ENCODE measurements around the gene GALNT15. TPM values are rescaled to one million over a fixed set of nuclear protein-coding genes. Genes with fewer than 3 reads are reported as not detected.

The GALNT15 gene
- polyA plus RNA-seq, 1 of the 3 experiments (the other 2 are of a cell fraction): 4.7 TPM

- no peak for TF ChIP-seq MEF2A (IDR thresholded peaks at IDR 0.05; ENCODE audit: borderline replicate concordance, low read depth)
- 0 out of 2 replicates have a peak, but pooled peaks have one; percentile 31 for TF ChIP-seq JUND (IDR thresholded peaks at IDR 0.05)
- Histone ChIP-seq H3F3A (replicated peaks; ENCODE audit: insufficient read depth) (no peaks in the 10 kb centered on the region), H3K4me3 (ENCODE audit: low read depth in 2 of 2, low read length in 1 of 2) (no peak overlapping the region), H3K27me3 (ENCODE audit: insufficient read depth) (no peaks in the 10 kb centered on the region), H3K4me1 (ENCODE audit: control insufficient read depth in 1 of 2, insufficient read depth in 2 of 2, low read depth in 1 of 2, low read length in 1 of 2) (no peaks in the 10 kb centered on the region), H3K9me3 (no peaks in the 10 kb centered on the region), H2AFZ (ENCODE audit: low read depth) (no peak overlapping the region), H4K20me1 (ENCODE audit: insufficient read depth) (no peaks in the 10 kb centered on the region), H3K36me3 (replicated peaks in 1 of 2; ENCODE audit: control insufficient read depth in 1 of 2, insufficient read depth in 2 of 2, low read length in 1 of 2) (no peaks in the 10 kb centered on the region), H3K9me2 (no peaks in the 10 kb centered on the region), H3K9ac (no peak overlapping the region), H3K4me2 (no peak overlapping the region), H3K27ac (ENCODE audit: low read depth in 2 of 2, low read length in 1 of 2) (no peak overlapping the region), H3K79me2 (ENCODE audit: insufficient read depth) (no peaks in the 10 kb centered on the region)
- POLR2A ChIA-PET: no interaction called here
- no peak for DNase-seq
- WGBS (ENCODE audit: low lambda C conversion rate): 56% methylated on average over 4 of the region's 4 CpGs
- CTCF ChIA-PET: interaction anchor here (1.8 kb wide), 1 partner anchor 25 kb away, joined by 4 read pairs; no protein-coding TSS in a partner anchor
Measured at GRCh38 chr3:16203031-16203430, 28.6 kb downstream of the GALNT15 start.

DNA sequence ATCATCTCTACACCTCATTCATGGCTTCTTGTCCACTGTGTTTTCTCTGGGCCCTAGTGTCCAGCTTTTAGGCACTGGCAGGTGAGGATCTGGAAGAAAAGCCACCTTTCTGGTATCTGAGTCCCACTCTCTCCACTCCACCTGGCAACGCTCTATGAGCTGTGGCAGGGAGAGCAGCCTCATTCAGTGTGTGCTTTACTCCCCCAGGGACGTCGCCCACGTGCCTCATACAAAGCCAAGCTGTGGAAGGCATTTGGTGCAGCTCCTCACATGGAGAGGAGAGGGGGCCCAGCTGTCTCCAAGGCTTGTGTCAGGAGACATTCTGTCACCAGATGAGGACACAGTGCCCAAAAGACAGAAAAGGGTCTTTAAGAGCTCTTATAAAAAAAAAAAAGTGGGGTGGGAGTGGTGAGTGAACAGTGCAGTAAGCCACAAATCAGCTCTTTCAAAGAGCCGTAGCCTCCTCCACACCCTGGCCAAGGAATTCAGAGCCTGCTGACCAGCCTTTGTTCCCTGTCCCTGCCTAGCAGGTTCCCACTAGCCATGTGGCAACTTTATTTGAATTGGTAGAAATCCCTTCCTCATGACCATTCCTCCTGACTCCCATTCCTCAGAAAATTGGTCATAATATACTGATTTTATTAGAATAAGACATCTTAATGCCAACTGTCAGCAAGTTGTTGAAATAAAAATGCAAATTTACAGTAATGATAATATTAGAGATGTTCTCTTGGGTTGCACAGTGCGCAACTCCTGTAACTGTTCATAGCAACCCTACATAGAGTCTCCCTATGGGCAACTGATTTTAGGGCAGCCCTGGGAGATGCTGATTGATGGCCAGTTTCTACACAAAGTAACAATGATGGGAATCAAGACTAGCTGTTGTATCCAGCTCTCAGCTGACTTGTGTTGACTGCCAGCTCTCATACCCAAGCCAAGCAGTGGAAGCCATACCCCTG, 29.5 kb downstream of the GALNT15 start:
- Histone ChIP-seq H3K4me3 (ENCODE audit: low read depth in 2 of 2, low read length in 1 of 2) (no peak overlapping the region), H3K4me2 (no peak overlapping the region), H3K9me2 (no peaks in the 10 kb centered on the region), H3K36me3 (replicated peaks in 1 of 2; ENCODE audit: control insufficient read depth in 1 of 2, insufficient read depth in 2 of 2, low read length in 1 of 2) (no peaks in the 10 kb centered on the region), H3K27ac (ENCODE audit: low read depth in 2 of 2, low read length in 1 of 2) (no peak overlapping the region), H3K27me3 (ENCODE audit: insufficient read depth) (no peaks in the 10 kb centered on the region), H3K9ac (no peak overlapping the region), H3K79me2 (ENCODE audit: insufficient read depth) (no peaks in the 10 kb centered on the region), H3F3A (replicated peaks; ENCODE audit: insufficient read depth) (no peaks in the 10 kb centered on the region), H3K9me3 (no peaks in the 10 kb centered on the region), H3K4me1 (ENCODE audit: control insufficient read depth in 1 of 2, insufficient read depth in 2 of 2, low read depth in 1 of 2, low read length in 1 of 2) (no peaks in the 10 kb centered on the region), H4K20me1 (ENCODE audit: insufficient read depth) (no peaks in the 10 kb centered on the region), H2AFZ (ENCODE audit: low read depth) (no peak overlapping the region)
- CTCF ChIA-PET: interaction anchor here (1.8 to 2.0 kb wide), 2 partner anchors 25 to 26 kb away, joined by 4 to 6 read pairs; no protein-coding TSS in a partner anchor
- DNase-seq: no peak
- POLR2A ChIA-PET: no interaction called here
- 94% methylated on average over 6 of the region's 6 CpGs for WGBS (ENCODE audit: low lambda C conversion rate)
- TF ChIP-seq TCF12 (IDR thresholded peaks at IDR 0.05) (no peak), FOSL2 (IDR thresholded peaks at IDR 0.05; ENCODE audit: borderline replicate concordance, low read depth) (no peak), CHD2 (IDR thresholded peaks at IDR 0.05; ENCODE audit: low read length, partially characterized antibody) (no peak), SMC3 (IDR thresholded peaks at IDR 0.05; ENCODE audit: low read depth, low read length) (no peak), EZH2phosphoT487 (IDR thresholded peaks at IDR 0.05; ENCODE audit: borderline replicate concordance, low read depth) (no peak), PBX3 (IDR thresholded peaks at IDR 0.05) (no peak), RXRA (IDR thresholded peaks at IDR 0.05; ENCODE audit: borderline replicate concordance, low read depth) (no peak), SIN3A (IDR thresholded peaks at IDR 0.05; ENCODE audit: borderline replicate concordance, low read depth, low read length) (no peak), FOXM1 (IDR thresholded peaks at IDR 0.05; ENCODE audit: low read depth) (no peak), GATA2 (CRISPR knock-in tag; IDR thresholded peaks at IDR 0.05) (no peak), ZBTB33 (IDR thresholded peaks at IDR 0.05; ENCODE audit: borderline replicate concordance, low read depth) (no peak), MXI1 (IDR thresholded peaks at IDR 0.05; ENCODE audit: low read depth, low read length) (no peak), RFX5 (IDR thresholded peaks at IDR 0.05; ENCODE audit: low read length) (no peak), USF1 (IDR thresholded peaks at IDR 0.05; ENCODE audit: borderline replicate concordance, low read depth) (no peak)
- TF ChIP-seq, protein P1, sequence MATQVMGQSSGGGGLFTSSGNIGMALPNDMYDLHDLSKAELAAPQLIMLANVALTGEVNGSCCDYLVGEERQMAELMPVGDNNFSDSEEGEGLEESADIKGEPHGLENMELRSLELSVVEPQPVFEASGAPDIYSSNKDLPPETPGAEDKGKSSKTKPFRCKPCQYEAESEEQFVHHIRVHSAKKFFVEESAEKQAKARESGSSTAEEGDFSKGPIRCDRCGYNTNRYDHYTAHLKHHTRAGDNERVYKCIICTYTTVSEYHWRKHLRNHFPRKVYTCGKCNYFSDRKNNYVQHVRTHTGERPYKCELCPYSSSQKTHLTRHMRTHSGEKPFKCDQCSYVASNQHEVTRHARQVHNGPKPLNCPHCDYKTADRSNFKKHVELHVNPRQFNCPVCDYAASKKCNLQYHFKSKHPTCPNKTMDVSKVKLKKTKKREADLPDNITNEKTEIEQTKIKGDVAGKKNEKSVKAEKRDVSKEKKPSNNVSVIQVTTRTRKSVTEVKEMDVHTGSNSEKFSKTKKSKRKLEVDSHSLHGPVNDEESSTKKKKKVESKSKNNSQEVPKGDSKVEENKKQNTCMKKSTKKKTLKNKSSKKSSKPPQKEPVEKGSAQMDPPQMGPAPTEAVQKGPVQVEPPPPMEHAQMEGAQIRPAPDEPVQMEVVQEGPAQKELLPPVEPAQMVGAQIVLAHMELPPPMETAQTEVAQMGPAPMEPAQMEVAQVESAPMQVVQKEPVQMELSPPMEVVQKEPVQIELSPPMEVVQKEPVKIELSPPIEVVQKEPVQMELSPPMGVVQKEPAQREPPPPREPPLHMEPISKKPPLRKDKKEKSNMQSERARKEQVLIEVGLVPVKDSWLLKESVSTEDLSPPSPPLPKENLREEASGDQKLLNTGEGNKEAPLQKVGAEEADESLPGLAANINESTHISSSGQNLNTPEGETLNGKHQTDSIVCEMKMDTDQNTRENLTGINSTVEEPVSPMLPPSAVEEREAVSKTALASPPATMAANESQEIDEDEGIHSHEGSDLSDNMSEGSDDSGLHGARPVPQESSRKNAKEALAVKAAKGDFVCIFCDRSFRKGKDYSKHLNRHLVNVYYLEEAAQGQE (IDR thresholded peaks at IDR 0.05; ENCODE audit: low read depth, low read length): no peak
